ENCODE measurements around the gene NCF4. TPM values are rescaled to one million over a fixed set of nuclear protein-coding genes. Genes with fewer than 3 reads are reported as not detected.

NCF4 gene
- total and polyA plus RNA-seq, 8 donors: 3.2 to 68.1 (median 3.7) TPM

DNA sequence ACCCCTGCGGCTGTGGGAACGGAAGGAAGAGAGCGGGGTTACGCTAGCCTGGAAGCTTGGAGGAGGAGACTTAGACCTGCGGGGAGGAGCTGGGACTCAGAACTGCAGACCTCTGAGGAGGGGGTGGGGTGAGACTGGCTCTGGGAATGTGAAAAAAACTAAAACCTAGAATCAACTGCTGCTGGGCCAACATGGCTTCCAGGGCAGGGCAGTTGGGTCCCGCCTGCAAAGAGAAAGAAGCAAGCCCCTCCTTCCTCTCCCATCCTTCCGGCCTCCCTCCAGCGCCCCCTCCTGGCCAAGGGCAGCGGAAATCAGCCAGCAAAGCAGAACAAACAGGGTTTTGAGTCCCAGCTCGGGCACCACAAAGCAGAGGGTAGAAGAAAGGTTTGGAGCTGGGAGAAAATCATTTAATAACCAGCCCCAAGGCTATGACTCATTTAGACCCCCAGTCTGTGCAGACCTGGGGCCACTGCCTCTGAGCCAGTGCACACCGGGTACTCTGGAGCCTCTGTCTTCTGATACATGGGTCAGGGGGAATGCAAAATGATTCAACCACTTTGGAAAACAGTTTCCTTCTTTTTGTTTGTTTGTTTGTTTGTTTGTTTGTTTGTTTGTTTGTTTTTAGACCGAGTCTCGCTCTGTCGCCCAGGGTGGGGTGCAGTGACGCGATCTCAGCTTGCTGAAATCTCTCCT is 7.3 kb upstream of the NCF4 start:
- Histone ChIP-seq H3K4me1 (peaks cover 0 to 31% of the 10 kb centered on the region in 2 donors), H3K9me3 (no peaks in the 10 kb centered on the region), H3K4me3 (peak overlapping the region in 1 of 2 donors; percentile 8), H3K27ac (peak overlapping the region in 1 of 2 donors; percentile 67), H3K36me3 (no peaks in the 10 kb centered on the region), H3K27me3 (peaks cover 7 to 30% of the 10 kb centered on the region in 2 donors)
- ATAC-seq (peak; percentile 62), DNase-seq (peak in 3 of 4 donors; percentile 34 to 96 (median 82))
- TF ChIP-seq, protein P1, sequence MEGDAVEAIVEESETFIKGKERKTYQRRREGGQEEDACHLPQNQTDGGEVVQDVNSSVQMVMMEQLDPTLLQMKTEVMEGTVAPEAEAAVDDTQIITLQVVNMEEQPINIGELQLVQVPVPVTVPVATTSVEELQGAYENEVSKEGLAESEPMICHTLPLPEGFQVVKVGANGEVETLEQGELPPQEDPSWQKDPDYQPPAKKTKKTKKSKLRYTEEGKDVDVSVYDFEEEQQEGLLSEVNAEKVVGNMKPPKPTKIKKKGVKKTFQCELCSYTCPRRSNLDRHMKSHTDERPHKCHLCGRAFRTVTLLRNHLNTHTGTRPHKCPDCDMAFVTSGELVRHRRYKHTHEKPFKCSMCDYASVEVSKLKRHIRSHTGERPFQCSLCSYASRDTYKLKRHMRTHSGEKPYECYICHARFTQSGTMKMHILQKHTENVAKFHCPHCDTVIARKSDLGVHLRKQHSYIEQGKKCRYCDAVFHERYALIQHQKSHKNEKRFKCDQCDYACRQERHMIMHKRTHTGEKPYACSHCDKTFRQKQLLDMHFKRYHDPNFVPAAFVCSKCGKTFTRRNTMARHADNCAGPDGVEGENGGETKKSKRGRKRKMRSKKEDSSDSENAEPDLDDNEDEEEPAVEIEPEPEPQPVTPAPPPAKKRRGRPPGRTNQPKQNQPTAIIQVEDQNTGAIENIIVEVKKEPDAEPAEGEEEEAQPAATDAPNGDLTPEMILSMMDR (IDR thresholded peaks at IDR 0.05): peak; percentile 45 to 78
- intact Hi-C loops (cut with DNase I): no loop called here

DNA sequence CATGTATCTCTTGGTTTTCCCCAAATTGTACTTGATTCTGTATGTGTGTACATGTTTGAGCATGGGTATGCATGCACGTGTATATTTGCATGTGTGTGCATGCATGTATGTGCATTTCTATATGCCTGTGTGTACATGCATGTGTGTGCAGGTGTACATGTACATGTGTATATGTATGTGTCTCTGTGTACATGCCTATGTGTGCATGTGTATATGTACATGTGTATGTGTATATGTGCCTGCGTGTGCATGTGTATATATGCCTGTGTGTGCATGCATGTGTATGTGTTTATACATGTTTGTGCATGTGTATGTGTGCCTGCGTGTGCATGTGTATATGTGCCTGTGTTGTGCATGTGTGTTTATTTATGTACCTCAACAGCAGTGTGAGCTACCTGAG is 5.3 kb upstream of the NCF4 start:
- H3K36me3 ChIP-seq: no peaks in the 10 kb centered on the region
- no peaks in the 10 kb centered on the region for H3K9me3 ChIP-seq
- no peak overlapping the region for H3K27ac ChIP-seq
- intact Hi-C loops (cut with DNase I): loop anchor here in 1 of 2 donors (5.0 kb wide), 1 partner anchor 122 kb away; no protein-coding TSS in a partner anchor
- H3K27me3 ChIP-seq: peaks cover 3 to 11% of the 10 kb centered on the region in 2 donors
- DNase-seq: no peak
- ATAC-seq: no peak
- no peak overlapping the region for H3K4me3 ChIP-seq
- H3K4me1 ChIP-seq: peaks cover 0 to 49% of the 10 kb centered on the region in 2 donors
- TF ChIP-seq, protein P1 (IDR thresholded peaks at IDR 0.05): no peak

DNA sequence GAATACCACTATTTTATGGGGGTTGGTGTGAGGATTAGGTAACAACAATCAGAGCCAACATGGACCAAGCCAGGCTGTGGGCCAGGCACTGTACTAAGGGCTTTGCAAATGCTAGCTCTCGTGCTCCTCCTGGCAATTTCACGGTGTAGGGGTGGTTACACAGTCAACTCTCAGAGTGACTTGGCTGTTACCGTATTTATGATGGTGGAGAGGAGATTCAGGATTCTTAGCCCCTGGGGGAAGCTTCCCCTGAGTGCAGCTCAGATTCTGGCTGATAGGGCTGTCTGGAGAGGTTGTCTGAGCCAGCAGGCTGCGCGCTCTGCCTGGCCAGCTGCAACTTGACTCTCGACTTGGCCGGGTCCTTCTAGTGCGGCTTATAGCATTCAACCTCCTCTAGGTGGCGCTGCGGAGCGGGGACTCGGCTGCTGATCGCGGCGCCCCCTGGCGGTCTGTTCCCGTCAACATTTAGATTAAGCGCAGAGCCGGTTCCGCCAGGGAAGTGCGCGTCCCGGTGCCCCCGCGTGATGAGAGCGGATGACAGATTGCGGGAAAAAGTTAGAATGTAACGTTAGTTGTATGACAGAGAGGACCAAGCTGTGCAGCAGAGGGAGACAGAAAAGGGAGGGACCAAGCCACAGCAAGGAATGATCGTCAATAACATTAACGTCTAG is 4.5 kb upstream of the NCF4 start:
- ATAC-seq (peak; percentile 94), DNase-seq (peak; percentile 85 to 98 (median 94))
- Histone ChIP-seq H3K4me3 (no peak overlapping the region), H3K4me1 (peaks cover 0 to 55% of the 10 kb centered on the region in 2 donors), H3K27me3 (peaks cover 0 to 7% of the 10 kb centered on the region in 2 donors), H3K36me3 (no peaks in the 10 kb centered on the region), H3K27ac (peak overlapping the region in 1 of 2 donors; percentile 96), H3K9me3 (no peaks in the 10 kb centered on the region)
- TF ChIP-seq, protein P1 (IDR thresholded peaks at IDR 0.05): peak; percentile 100
- intact Hi-C loops (cut with DNase I): loop anchor here in 1 of 2 donors (5.0 kb wide), 1 partner anchor 121 kb away; no protein-coding TSS in a partner anchor

DNA sequence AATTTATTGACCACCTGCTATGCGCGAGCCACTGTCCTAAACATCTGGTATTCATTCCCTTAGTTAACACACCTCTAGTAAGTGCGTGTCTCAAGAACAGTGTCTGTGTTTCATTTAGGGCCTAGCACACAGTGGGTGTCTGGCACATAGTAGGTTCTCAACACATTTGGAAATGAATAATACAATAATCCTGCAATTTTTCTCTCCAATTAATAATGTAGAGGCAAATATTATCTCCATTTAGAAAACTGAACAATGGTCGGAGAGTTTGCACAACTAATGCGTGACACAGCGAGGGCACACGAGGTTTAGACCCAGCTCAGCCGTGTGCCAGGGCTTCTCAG is 4.0 kb upstream of the NCF4 start:
- no peak for ATAC-seq
- Histone ChIP-seq H3K27me3 (peaks cover 0 to 7% of the 10 kb centered on the region in 2 donors), H3K4me3 (no peak overlapping the region), H3K27ac (peak overlapping the region in 1 of 2 donors; percentile 96), H3K36me3 (no peaks in the 10 kb centered on the region), H3K4me1 (peaks cover 0 to 60% of the 10 kb centered on the region in 2 donors), H3K9me3 (no peaks in the 10 kb centered on the region)
- intact Hi-C loops (cut with DNase I): loop anchor here in 1 of 2 donors (5.0 kb wide), 1 partner anchor 121 kb away; no protein-coding TSS in a partner anchor
- TF ChIP-seq, protein P1 (IDR thresholded peaks at IDR 0.05): no peak
- DNase-seq: no peak

DNA sequence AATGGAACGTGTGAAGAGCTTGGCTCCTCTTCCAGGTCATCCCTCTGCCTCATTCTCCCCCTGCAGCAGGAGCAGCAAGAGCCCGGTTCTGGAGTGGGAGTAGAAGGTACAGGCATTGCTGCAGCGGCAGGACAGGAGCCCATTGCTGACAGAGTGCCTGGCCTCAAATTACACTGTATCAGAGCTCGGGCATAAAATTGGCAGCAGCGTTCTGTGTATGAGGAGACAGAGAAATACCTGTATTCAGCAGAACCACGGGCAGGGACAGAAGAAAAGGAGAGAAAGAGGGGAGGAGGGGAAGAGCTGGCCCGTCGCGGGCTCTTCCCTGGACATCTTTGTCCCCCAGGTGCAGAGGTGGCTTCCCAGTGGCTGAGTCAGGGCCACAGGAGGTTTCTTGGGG is 2.6 kb upstream of the NCF4 start:
- no peak for DNase-seq
- intact Hi-C loops (cut with DNase I): loop anchor here in 1 of 2 donors (5.0 kb wide), 1 partner anchor 119 kb away; no protein-coding TSS in a partner anchor
- Histone ChIP-seq H3K4me1 (peaks cover 0 to 69% of the 10 kb centered on the region in 2 donors), H3K36me3 (no peaks in the 10 kb centered on the region), H3K9me3 (no peaks in the 10 kb centered on the region), H3K4me3 (no peak overlapping the region), H3K27me3 (peaks cover 0 to 7% of the 10 kb centered on the region in 2 donors), H3K27ac (peak overlapping the region in 1 of 2 donors; percentile 96)
- TF ChIP-seq, protein P1 (IDR thresholded peaks at IDR 0.05): no peak
- no peak for ATAC-seq
